Astrocyte (in vitro differentiated cells and primary cell): Measurements from ENCODE around the gene POLR3F. TPM values are rescaled to one million over a fixed set of nuclear protein-coding genes. Genes with fewer than 3 reads are reported as not detected.

Source experiments
- DNase-seq: peaks from one replicate; pipeline ENCODE4 v3.0.0-alpha.2; 2010; ENCODE audit warnings: low read depth
- FAIRE-seq: peaks from 2 replicates; lab custom pipeline; 2011; peaks lifted over from hg19 to GRCh38; lab: Jason Lieb, UNC
- H2AFZ ChIP-seq: 2 replicates; pipeline ENCODE4 v1.6.0; 2012; ENCODE audit warnings: low read depth, low read length, inconsistent platforms
- H3K27ac ChIP-seq: 2 replicates; pipeline ENCODE4 v1.5.1; 2011; ENCODE audit warnings: low read depth, low read length, inconsistent platforms
- H3K27me3 ChIP-seq: 2 replicates; pipeline ENCODE4 v1.6.0; 2011; ENCODE audit warnings: low read length, inconsistent platforms; ENCODE audit not compliant: insufficient read depth
- H3K36me3 ChIP-seq: 2 replicates; pipeline ENCODE4 v1.5.1; 2011; ENCODE audit warnings: low read length, inconsistent platforms; ENCODE audit not compliant: insufficient read depth
- H3K4me1 ChIP-seq: 2 replicates; pipeline ENCODE4 v1.5.1; 2011; ENCODE audit warnings: low read length, inconsistent platforms; ENCODE audit not compliant: insufficient read depth
- H3K4me2 ChIP-seq: 2 replicates; pipeline ENCODE4 v1.6.0; 2012; ENCODE audit warnings: low read length, inconsistent platforms
- H3K4me3 ChIP-seq: 2 replicates; pipeline ENCODE4 v1.5.1; 2011; ENCODE audit warnings: low read depth, mild to moderate bottlenecking, low read length, inconsistent platforms; ENCODE audit not compliant: insufficient read depth
- H3K79me2 ChIP-seq: 2 replicates; pipeline ENCODE4 v1.6.0; 2012; ENCODE audit warnings: mild to moderate bottlenecking, low read length, inconsistent platforms; ENCODE audit not compliant: insufficient read depth
- H3K9ac ChIP-seq: 2 replicates; pipeline ENCODE4 v1.6.0; 2012; ENCODE audit warnings: mild to moderate bottlenecking, low read length, inconsistent platforms
- H3K9me3 ChIP-seq: 2 replicates; pipeline ENCODE4 v1.5.1; 2012; ENCODE audit warnings: low read depth, mild to moderate bottlenecking, low read length, inconsistent platforms; ENCODE audit not compliant: insufficient read depth
- H4K20me1 ChIP-seq: 2 replicates; pipeline ENCODE4 v1.6.0; 2012; ENCODE audit warnings: low read length, inconsistent platforms; ENCODE audit not compliant: insufficient read depth
- H3K27ac Mint-ChIP-seq: one replicate; pipeline ENCODE4 v1.8.0; 2021; ENCODE audit warnings: mild to moderate bottlenecking, mixed read lengths; ENCODE audit not compliant: unreplicated experiment
- H3K27me3 Mint-ChIP-seq: one replicate; pipeline ENCODE4 v1.8.0; 2021; ENCODE audit warnings: low read depth, mixed read lengths; ENCODE audit not compliant: unreplicated experiment
- H3K36me3 Mint-ChIP-seq: one replicate; pipeline ENCODE4 v1.8.0; 2021; ENCODE audit warnings: low read depth, mixed read lengths; ENCODE audit not compliant: unreplicated experiment
- H3K4me1 Mint-ChIP-seq: one replicate; pipeline ENCODE4 v1.8.0; 2021; ENCODE audit warnings: low read depth, mixed read lengths; ENCODE audit not compliant: unreplicated experiment
- H3K4me3 Mint-ChIP-seq: one replicate; pipeline ENCODE4 v1.8.0; 2021; ENCODE audit warnings: mild to moderate bottlenecking, moderate library complexity, mixed read lengths; ENCODE audit not compliant: unreplicated experiment
- H3K9me3 Mint-ChIP-seq: one replicate; pipeline ENCODE4 v1.8.0; 2021; ENCODE audit warnings: mild to moderate bottlenecking, mixed read lengths; ENCODE audit not compliant: unreplicated experiment
- CTCF ChIP-seq: IDR thresholded peaks from 2 replicates; pipeline ENCODE4 v1.5.1; 2011; ENCODE audit warnings: low read depth, mild to moderate bottlenecking, inconsistent platforms, low read length, moderate library complexity; ENCODE audit not compliant: insufficient read depth
- EZH2 ChIP-seq: IDR thresholded peaks from 2 replicates; pipeline ENCODE4 v1.6.1; 2012; ENCODE audit warnings: mild to moderate bottlenecking, low read length, inconsistent platforms; ENCODE audit not compliant: insufficient read depth
- total RNA-seq: library from RNA; stranded (reverse); gene quantifications from 2 replicates; pipeline ENCODE4 v1.2.1, GENCODE V29; 2021

The POLR3F gene
- total RNA-seq, 1 donor from 2014 or later = 12.8 TPM

- Histone ChIP-seq H3K4me1 (no peaks in the 10 kb centered on the region), H3K27ac (no peak overlapping the region), H3K4me2 (no peak overlapping the region), H2AFZ (no peak overlapping the region), H3K4me3 (no peak overlapping the region), H3K79me2 (no peaks in the 10 kb centered on the region), H3K9ac (no peak overlapping the region), H3K9me3 (no peaks in the 10 kb centered on the region), H3K36me3 (no peaks in the 10 kb centered on the region), H4K20me1 (no peaks in the 10 kb centered on the region), H3K27me3 (no peaks in the 10 kb centered on the region)
- Mint-ChIP-seq H3K4me3 (no peak overlapping the region), H3K27ac (no peak overlapping the region), H3K4me1 (peaks cover 4% of the 10 kb centered on the region), H3K9me3 (no peaks in the 10 kb centered on the region), H3K36me3 (no peaks in the 10 kb centered on the region), H3K27me3 (no peaks in the 10 kb centered on the region)
- DNase-seq (peak; percentile 18), FAIRE-seq (no peak)
- TF ChIP-seq CTCF (no peak), EZH2 (no peak)
Observed at GRCh38 chr20:18443886-18444285, 23.3 kb upstream of the POLR3F start.

GRCh38 chr20:18456600-18456999, 10.6 kb upstream of the POLR3F start:
- no peak overlapping the region for H3K4me3 Mint-ChIP-seq
- H4K20me1 ChIP-seq = no peaks in the 10 kb centered on the region
- H3K4me1 ChIP-seq = no peaks in the 10 kb centered on the region
- no peak for TF ChIP-seq EZH2
- TF ChIP-seq CTCF = no peak
- no peaks in the 10 kb centered on the region for H3K9me3 Mint-ChIP-seq
- no peaks in the 10 kb centered on the region for H3K27me3 ChIP-seq
- DNase-seq (no peak), FAIRE-seq (no peak)
- H3K27ac Mint-ChIP-seq = no peak overlapping the region
- peaks cover 3% of the 10 kb centered on the region for H3K9me3 ChIP-seq
- H2AFZ ChIP-seq = no peak overlapping the region
- no peaks in the 10 kb centered on the region for H3K36me3 ChIP-seq
- H3K27ac ChIP-seq = no peak overlapping the region
- no peaks in the 10 kb centered on the region for H3K27me3 Mint-ChIP-seq
- H3K4me3 ChIP-seq = no peak overlapping the region
- no peak overlapping the region for H3K9ac ChIP-seq
- H3K36me3 Mint-ChIP-seq = peaks cover 5% of the 10 kb centered on the region
- no peaks in the 10 kb centered on the region for H3K79me2 ChIP-seq
- H3K4me2 ChIP-seq = no peak overlapping the region
- H3K4me1 Mint-ChIP-seq = no peaks in the 10 kb centered on the region

GRCh38 chr20:18465536-18466200, 1.5 kb upstream of the POLR3F start:
- H3K36me3 ChIP-seq = no peaks in the 10 kb centered on the region
- no peak overlapping the region for H3K27ac Mint-ChIP-seq
- H3K27me3 ChIP-seq = no peaks in the 10 kb centered on the region
- peak overlapping the region; percentile 95 for H3K9ac ChIP-seq
- H3K27ac ChIP-seq = no peak overlapping the region
- H3K4me3 ChIP-seq = peak overlapping the region; percentile 93
- no peaks in the 10 kb centered on the region for H3K9me3 Mint-ChIP-seq
- peaks cover 35% of the 10 kb centered on the region for H3K79me2 ChIP-seq
- peaks cover 2% of the 10 kb centered on the region for H3K36me3 Mint-ChIP-seq
- H3K4me2 ChIP-seq = peak overlapping the region; percentile 92
- H3K4me1 ChIP-seq = peaks cover 9% of the 10 kb centered on the region
- no peak overlapping the region for H2AFZ ChIP-seq
- no peaks in the 10 kb centered on the region for H3K9me3 ChIP-seq
- no peaks in the 10 kb centered on the region for H3K27me3 Mint-ChIP-seq
- H3K4me3 Mint-ChIP-seq = peak overlapping the region; percentile 98
- H3K4me1 Mint-ChIP-seq = peaks cover 9% of the 10 kb centered on the region
- H4K20me1 ChIP-seq = no peaks in the 10 kb centered on the region
- FAIRE-seq (no peak), DNase-seq (no peak)
- no peak for TF ChIP-seq CTCF
- no peak for TF ChIP-seq EZH2
